22Rv1 (cell line): Measurements from ENCODE around the gene CACNA2D4.

Experiments used
- H3K27ac ChIP-seq: fragments of 450-650 bp; 2 replicates; pipeline ENCODE4 v1.5.1; 2017
- ZFX ChIP-seq: fragments of 450-650 bp; IDR thresholded peaks from 2 replicates; pipeline ENCODE4 v1.6.1; 2017; ENCODE audit warnings: antibody characterized with exemption, borderline replicate concordance
- TF ChIP-seq, protein P1 (sequence below): fragments of 450-650 bp; IDR thresholded peaks from 2 replicates; pipeline ENCODE4 v1.5.1; 2017; ENCODE audit warnings: mild to moderate bottlenecking

The CACNA2D4 gene

DNA sequence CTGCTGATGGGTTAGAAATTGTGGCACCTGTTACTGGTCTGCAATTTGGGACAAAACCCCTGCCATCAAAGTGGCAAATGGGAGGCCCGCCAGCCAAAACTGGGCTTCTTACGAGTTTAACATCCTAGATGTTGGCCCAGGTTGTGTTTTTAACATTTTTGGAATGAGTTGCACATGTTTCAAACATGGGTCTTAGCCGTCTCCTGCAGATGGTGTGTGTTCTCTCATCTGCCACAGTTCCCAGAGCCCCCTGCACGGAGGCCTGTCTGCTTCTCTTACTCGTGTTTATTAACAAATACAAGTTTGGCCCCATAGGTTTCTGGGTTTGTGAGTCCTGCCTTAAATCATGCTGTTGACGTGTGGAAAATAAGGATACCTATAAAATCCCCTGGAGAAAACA, 46.5 kb downstream of the CACNA2D4 start:
- TF ChIP-seq, protein P1, sequence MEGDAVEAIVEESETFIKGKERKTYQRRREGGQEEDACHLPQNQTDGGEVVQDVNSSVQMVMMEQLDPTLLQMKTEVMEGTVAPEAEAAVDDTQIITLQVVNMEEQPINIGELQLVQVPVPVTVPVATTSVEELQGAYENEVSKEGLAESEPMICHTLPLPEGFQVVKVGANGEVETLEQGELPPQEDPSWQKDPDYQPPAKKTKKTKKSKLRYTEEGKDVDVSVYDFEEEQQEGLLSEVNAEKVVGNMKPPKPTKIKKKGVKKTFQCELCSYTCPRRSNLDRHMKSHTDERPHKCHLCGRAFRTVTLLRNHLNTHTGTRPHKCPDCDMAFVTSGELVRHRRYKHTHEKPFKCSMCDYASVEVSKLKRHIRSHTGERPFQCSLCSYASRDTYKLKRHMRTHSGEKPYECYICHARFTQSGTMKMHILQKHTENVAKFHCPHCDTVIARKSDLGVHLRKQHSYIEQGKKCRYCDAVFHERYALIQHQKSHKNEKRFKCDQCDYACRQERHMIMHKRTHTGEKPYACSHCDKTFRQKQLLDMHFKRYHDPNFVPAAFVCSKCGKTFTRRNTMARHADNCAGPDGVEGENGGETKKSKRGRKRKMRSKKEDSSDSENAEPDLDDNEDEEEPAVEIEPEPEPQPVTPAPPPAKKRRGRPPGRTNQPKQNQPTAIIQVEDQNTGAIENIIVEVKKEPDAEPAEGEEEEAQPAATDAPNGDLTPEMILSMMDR, result no peak
- TF ChIP-seq ZFX, result no peak
- H3K27ac ChIP-seq, result no peak overlapping the region

GRCh38 chr12:1870998-1871917, 47.2 kb downstream of the CACNA2D4 start:
- TF ChIP-seq ZFX, result no peak
- TF ChIP-seq, protein P1, result no peak
- H3K27ac ChIP-seq, result no peak overlapping the region

DNA sequence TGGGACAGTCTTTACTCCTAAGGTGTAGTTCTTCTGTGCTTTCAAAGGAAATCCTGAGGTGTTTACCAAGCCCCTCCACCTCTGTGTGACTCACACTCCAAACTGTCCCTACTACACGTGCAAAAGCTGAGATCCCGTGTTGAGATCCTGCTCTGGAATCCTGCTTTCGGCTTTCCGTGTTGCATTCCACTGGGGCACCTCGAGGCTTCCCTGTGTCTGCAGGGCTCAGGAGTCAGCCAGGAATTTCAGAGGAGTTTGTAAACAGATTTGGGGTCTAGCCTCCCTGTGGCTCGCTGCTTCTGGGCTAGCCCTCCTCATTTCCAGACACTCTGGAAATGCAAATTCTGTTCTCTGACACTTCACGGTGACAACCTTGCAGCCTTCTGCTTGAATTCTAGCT, 48.4 kb downstream of the CACNA2D4 start:
- TF ChIP-seq, protein P1, result no peak
- TF ChIP-seq ZFX, result no peak
- no peak overlapping the region for H3K27ac ChIP-seq

- TF ChIP-seq, protein P1, result no peak
- no peak for TF ChIP-seq ZFX
- no peak overlapping the region for H3K27ac ChIP-seq
These were observed 49.3 kb downstream of the CACNA2D4 start for GRCh38 chr12:1869145-1869544.

DNA sequence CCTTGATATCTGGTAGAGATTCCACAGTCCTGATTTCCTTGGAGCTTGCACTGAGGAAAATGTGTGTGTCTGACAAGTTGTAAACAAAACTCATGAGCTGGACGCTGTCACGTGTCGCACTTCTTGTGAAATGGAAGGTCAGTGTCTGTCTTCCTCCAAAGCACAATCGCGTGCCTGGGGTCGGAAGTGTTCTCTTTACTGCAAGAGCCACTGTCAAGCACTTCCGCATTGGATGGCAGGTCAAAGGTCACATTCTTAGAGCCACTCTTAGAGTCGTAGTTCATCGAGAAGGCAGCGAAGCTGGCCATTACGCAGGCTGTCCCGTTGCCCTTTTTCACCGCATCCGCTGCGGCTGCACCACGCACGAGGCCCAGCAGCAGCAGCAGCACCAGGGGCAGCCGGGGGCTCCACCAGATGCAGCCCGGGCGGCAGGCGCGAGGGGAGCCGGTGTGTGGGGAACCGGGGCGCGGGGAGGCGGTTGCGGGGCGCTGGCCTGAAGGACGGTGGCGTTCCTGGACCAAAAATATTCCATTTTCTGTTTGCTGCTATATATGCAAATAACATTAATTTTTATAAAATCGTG, 53.1 kb downstream of the CACNA2D4 start:
- TF ChIP-seq ZFX, result no peak
- TF ChIP-seq, protein P1, result no peak
- no peak overlapping the region for H3K27ac ChIP-seq

DNA sequence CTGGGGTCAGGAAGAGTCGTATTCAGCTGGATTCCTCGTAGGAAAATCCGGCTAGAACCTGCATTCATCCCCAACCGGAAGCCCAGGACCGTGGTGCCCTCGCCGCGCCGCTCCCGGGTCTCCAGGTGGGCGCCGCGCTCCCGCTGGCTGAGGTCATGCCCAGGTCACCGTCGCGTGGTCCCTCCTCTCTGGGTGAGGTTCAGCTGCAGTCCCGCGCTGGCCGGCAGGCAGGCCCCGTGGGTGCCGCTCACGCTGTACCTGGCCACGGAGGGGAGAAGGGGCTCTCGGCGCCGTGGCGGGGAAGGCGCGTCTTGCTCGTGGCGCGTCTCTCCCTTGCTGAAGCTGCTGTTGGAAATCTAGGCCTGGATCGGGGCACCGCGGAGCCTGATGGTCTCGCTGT, 53.6 kb downstream of the CACNA2D4 start:
- H3K27ac ChIP-seq, result no peak overlapping the region
- no peak for TF ChIP-seq ZFX
- TF ChIP-seq, protein P1, result no peak

DNA sequence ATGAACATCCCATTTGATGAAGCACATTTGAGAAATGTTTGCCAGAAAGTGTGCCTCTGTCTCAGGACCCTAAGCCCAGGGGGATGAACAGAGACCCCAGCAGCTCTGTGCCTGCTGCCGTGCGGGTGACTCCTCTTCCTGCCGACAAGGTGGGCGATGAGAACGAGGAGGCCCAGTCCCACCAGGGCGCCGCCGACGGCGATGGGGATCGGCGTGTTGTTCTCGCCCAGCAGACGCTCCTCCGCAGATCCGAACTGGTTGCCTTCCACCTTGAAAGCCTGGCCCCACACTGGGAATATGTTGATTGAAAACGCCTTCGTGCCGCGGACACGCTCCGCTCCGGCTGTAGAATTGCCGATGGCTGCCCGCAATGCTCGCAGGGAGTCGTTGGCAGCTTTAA, 54.0 kb downstream of the CACNA2D4 start:
- no peak overlapping the region for H3K27ac ChIP-seq
- TF ChIP-seq, protein P1, result no peak
- no peak for TF ChIP-seq ZFX
